ENCODE data around the gene PPP2R2B.
A peak's percentile ranks its signal among the peaks of the same experiment; 100 is the strongest.

PPP2R2B gene

GRCh38 chr5:146888351-146888978 is 9.9 kb upstream of the PPP2R2B start:
- DNase-seq (ENCODE audit: low read depth, low spot score), result no peak

DNA sequence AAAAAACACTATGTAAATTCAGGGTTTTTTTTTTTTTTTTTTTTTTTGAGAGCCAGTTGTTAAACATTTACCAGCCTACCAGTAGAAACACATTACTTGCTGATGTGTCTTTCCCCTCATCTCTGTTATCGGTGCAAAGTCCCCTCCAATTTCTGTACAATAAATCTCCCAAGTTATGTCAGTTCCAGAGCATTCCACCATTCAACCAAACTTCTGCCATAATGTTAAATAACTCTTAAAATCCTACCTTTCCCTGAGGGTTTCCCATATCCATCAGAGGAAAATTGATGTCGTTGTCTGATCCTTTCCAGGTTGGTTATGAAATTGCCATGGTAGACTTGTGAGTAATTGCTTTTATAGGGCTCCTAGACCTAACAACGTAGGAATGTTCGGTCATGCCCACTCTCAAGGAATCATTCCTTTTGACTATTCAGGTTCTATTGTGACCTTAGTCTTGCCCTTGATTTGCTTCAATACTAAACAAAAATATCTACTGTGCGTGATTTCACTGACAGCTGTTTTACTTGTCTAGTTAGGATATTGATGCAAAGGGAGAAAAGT is 5.6 kb upstream of the PPP2R2B start:
- no peak for DNase-seq (ENCODE audit: low read depth, low spot score)

DNA sequence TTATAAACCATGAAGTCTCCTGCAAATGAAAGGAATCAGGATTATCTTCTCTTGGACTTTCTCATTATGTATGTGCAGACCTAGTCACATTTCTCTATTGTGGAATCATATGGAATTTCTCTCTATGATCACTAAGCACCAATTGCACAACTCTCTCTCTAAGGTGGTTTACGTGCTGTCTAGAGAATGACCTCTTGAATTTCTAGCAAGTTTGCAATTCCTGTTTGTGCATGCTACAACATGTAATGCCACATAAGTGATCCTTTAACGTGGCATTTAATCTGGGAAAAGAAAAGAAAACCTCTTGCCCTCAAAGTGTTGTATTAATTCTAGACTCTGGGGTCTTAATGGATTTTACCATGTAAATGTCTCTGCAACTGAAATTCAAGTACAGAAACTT is 5.0 kb upstream of the PPP2R2B start:
- DNase-seq (ENCODE audit: low read depth, low spot score), result no peak

DNA sequence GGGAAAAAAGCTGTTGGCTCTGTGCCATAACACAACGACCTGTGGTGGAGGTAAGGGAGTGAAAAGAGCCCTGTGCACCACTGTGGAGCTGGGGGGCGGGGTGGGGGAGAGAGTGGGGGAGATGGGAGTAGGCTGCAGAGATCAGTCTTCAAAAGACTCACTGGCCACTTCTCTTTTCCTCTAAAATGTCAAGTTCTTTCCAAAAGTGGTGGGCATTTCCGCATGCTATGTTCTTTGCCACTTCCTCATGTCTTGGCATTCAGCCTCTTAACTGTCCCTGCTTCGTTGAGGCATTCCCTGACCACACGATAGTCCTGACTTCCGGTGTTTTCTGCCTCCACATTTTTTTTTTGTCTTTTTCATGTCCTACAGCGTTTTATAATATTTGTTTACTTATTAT is 2.4 kb upstream of the PPP2R2B start:
- DNase-seq (ENCODE audit: low read depth, low spot score), result no peak

DNA sequence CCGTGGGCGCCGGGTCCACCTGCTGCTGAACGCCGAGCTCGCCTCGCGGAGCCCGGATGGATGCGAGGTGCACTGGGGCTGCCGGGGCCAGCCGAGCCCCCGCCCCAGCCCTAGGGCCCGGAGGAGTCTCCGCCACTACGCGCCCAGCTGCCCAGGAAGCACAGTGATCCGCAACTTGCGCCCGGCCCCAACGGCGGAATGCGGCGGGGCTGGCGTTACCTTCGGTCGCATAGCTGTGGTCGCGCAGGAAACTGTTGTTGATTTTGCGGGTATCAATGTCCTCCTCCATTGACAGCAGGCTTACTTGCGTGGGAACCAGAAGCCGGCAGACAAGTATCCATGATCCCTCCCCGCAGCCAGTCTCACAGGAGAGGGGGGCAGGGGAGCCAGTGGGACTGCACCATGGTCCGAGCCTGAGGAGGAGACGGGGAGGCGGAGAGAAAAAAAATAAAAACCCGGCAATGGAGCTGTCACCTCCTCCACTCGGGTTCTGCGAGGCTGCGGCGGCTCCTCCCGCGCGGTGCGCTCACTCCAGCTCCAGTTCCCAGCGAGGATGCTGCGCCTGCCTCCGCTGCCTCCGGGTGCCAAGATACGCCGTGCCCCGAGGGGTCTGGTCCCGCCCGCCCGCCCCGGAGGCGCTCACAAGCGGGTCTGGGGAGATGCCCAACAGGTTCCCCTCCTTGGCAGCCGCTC is 628 bp downstream of the PPP2R2B start:
- DNase-seq (ENCODE audit: low read depth, low spot score), result peak; percentile 49

DNA sequence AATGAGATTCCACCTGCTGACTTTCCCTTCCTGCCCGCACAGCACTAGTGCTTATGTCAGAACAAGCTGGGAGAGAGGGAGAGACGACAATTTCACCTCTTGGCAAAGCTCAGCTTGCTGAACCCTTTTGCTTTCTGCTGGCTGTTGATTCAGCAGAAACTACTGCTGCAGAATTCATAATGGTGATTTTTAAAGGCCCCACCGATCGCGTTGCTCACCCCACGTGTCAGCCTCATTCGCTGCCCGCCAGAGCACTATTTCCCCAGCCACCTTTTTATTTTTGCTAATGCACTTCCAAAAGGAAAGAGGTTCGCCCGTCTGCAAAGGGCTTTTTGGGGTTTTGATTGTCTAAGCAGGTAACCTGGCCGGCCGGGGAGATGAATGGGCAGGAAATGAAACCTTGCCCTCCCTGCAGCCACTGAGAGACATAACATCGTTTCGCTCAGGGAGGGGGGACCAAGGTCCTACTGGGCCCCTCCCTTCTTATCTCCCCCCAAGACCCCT is 1.3 kb downstream of the PPP2R2B start:
- DNase-seq (ENCODE audit: low read depth, low spot score), result no peak

DNA sequence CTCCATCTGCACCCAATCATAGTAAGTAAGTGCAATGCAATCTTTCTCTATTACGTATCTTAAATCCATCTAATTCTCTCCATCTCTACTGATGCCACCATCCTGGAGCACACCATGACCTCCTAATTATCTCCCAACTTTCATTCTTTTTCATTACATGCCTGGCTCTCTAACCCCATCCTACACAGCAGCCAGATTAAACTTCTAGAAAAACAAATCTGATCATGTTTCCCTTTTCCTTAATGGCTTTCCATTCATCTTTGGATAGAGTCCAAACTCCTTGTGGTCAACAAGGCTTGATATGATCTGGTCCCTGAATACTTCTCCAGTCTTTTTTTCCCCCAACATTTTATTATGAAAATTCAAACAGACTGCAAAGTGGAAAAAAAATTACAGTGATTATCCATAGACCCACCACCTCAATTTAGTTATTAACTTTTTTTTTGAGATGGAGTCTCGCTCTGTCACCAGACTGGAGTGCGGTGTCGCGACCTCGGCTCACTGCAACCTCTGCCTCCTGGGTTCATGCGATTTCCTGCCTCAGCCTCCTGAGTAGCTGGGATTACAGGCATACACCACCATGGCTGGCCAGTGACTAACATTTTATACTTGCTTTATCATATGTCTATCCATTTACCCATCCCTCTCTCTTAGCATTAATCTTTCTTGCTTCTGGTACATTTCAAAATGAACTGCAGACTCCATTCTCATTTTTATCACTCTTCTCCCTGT is 5.2 kb downstream of the PPP2R2B start:
- DNase-seq (ENCODE audit: low read depth, low spot score), result no peak

GRCh38 chr5:146872188-146872587 is 6.4 kb downstream of the PPP2R2B start:
- DNase-seq (ENCODE audit: low read depth, low spot score), result no peak

GRCh38 chr5:146867996-146868708 is 10.4 kb downstream of the PPP2R2B start:
- no peak for DNase-seq (ENCODE audit: low read depth, low spot score)

DNA sequence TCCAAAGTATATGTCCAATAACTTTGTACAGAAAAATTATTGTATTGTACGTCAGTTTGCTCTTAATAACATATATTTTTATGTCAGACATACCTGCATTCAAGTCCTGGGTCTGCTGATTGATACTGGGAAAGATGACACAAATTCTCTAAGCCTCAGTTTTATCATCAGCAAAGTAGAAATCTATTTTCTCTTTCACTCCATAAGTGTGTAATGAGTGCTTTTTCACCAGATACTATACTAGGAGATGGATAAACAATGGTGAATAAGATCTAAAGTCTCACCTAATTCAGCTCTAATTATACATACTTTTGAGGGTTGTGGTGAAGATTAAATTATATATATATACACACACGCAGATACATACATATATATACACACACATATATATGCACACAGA is 12.3 kb downstream of the PPP2R2B start:
- no peak for DNase-seq (ENCODE audit: low read depth, low spot score)

- no peak for DNase-seq (ENCODE audit: low read depth, low spot score)
These were observed 15.9 kb downstream of the PPP2R2B start for GRCh38 chr5:146862641-146863040.

GRCh38 chr5:146860213-146860893 is 18.2 kb downstream of the PPP2R2B start:
- DNase-seq (ENCODE audit: low read depth, low spot score), result peak; percentile 9

DNA sequence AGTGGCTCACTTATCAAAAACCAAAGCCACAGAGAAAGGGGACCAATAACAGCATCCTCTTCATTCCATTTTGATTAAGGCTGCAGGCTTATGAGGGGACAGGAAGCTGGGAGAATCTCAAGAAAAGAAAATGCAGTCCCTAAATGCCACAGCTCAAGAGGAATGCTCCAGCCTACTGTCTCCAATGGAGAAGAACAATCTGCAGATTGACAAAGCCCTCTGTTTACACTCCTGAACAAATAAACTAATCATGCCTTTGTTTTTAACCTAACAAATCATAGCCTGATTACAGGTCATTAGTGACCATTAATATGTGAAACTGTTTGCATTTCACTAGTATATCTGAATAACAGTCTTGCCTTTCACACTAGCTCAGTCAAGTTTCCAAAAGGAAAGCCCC is 26.5 kb downstream of the PPP2R2B start:
- DNase-seq (ENCODE audit: low read depth, low spot score), result no peak

DNA sequence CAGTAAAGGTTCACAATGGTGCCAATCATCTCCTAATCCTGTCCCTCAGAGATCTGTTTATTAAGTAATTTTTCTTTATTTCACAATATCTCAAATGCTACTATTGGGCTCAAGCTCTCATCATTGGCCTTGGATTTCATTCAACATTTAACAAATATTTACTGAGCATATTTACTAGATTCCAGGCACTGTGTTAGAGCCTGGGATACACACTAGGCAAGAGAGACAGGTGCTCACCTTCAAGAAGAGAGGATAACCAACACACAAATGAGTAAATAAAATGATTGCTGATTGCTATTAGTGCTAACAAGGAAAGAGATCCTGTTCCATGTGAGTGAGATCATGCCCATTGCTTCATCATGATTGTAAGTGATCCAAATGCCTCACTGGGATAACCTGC is 27.4 kb downstream of the PPP2R2B start:
- no peak for DNase-seq (ENCODE audit: low read depth, low spot score)

GRCh38 chr5:146849694-146850303 is 28.8 kb downstream of the PPP2R2B start:
- DNase-seq (ENCODE audit: low read depth, low spot score), result no peak

GRCh38 chr5:146848133-146848532 is 30.4 kb downstream of the PPP2R2B start:
- no peak for DNase-seq (ENCODE audit: low read depth, low spot score)

DNA sequence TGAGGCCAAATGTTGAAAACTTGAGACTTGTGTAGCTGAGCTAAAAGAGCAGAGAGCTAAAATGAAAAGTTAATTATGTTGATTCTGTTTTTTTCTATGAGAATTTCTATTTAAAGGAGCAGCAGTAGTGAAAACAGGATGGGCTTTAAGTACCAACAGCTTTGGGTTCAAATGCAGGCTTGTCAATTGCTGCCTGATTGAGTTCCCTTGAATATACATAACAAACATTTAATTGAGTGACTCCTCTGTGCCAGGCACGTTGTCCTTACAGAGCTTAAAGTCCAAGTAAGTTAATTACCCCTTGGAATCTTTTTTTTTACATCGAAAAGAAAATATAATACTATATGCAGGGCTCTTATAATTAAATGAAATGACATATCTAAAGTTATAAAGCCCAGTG is 38.5 kb downstream of the PPP2R2B start:
- no peak for DNase-seq (ENCODE audit: low read depth, low spot score)

DNA sequence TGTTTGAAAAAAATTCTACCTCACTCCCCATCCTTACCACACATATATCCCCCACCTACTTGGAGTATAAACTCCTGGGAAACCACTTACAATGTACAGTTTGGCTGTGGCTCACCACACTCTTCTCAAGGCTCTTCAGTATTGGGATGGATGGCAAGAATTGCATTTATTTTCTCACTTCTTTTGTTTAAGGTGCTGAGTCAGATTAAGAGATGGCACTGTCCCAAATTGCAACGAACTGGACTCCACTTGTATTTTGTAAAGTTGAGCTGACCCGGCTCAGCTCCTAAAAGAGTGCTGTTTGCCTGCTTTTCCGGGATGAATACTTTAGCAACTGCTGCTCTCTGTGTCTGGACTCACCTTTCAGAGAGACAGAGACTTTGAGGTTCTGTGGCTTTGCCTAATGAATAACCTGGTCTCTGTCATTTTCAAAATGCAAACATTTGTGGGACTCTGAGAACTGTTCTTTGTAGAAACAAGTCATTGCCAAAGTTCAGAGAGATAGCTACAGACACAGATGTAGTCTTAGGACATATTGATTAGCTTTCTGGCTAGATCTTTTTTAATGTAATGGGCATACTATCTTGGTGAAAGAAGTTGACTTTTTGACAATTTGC is 42.2 kb downstream of the PPP2R2B start:
- no peak for DNase-seq (ENCODE audit: low read depth, low spot score)

DNA sequence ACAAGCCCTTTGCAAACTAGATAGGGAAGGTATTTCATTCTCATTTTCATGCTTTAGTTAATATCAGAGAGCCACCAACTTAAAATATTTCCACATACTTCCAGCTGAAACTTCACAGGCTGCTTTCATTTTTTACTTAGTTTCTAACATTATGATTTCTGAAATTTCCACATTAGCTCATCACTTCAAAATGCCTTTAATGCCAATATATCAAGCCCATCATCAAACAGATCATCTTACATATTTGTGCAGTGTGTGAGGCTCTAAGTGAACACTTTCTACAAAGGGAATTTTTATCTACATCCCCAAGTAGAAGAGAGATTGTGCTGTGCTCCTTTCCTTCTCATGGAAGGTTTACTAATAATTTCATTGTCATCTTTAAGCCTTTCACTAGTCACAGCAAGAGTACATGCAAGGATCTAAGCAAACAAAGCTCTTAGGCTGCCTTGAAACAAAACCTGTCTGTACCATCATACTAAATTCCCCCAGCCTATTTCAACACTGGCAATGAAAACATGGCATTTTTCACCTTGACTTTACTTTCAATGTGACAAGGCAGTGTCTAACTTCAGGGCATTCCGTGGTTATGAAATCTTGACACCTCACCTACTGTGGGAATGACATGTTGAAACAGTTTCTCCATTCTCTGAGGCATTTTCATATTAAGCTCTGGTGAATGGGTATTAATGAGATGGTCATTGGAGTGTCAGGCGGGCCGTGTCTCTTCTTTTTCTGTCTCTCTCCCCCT is 45.4 kb downstream of the PPP2R2B start:
- no peak for DNase-seq (ENCODE audit: low read depth, low spot score)

DNA sequence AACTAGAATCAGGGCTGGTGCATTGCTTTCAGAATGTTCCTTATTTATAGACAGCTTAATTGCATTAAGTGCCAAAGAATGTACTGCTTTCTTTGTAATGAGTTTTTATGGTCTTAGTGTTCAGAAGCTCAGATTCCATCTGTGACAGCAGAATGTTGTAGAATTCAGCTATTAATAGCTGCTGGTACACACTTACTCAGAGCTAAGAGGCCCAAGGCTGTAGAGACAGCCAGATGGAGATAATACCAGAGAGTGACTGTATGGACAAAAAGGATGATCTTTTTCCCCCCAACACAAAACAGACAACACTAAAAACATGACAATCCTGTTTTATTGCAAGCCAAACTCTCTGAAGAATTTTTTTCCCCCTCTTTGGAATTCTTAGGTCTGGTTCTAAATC is 50.2 kb downstream of the PPP2R2B start:
- no peak for DNase-seq (ENCODE audit: low read depth, low spot score)

All from ELF-1 (cell line).